ENCODE measurements around the gene CYTH4.
A peak's percentile ranks its signal among the peaks of the same experiment; 100 is the strongest.

The CYTH4 gene

GRCh38 chr22:37304595-37305343, 22.5 kb downstream of the CYTH4 start:
- no peak overlapping the region for H3K4me3 ChIP-seq (ENCODE audit: low read depth, low read length)
- DNase-seq (ENCODE audit: low read depth), result peak; percentile 58
- TF ChIP-seq POLR2A (IDR thresholded peaks at IDR 0.05; ENCODE audit: extremely low read depth, insufficient read length), result no peak
- TF ChIP-seq, protein P1, sequence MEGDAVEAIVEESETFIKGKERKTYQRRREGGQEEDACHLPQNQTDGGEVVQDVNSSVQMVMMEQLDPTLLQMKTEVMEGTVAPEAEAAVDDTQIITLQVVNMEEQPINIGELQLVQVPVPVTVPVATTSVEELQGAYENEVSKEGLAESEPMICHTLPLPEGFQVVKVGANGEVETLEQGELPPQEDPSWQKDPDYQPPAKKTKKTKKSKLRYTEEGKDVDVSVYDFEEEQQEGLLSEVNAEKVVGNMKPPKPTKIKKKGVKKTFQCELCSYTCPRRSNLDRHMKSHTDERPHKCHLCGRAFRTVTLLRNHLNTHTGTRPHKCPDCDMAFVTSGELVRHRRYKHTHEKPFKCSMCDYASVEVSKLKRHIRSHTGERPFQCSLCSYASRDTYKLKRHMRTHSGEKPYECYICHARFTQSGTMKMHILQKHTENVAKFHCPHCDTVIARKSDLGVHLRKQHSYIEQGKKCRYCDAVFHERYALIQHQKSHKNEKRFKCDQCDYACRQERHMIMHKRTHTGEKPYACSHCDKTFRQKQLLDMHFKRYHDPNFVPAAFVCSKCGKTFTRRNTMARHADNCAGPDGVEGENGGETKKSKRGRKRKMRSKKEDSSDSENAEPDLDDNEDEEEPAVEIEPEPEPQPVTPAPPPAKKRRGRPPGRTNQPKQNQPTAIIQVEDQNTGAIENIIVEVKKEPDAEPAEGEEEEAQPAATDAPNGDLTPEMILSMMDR (IDR thresholded peaks at IDR 0.05; ENCODE audit: low read depth, low read length), result no peak

GRCh38 chr22:37305887-37306286, 23.6 kb downstream of the CYTH4 start:
- no peak overlapping the region for H3K4me3 ChIP-seq (ENCODE audit: low read depth, low read length)
- DNase-seq (ENCODE audit: low read depth), result no peak
- TF ChIP-seq POLR2A (IDR thresholded peaks at IDR 0.05; ENCODE audit: extremely low read depth, insufficient read length) (no peak), MYC (IDR thresholded peaks at IDR 0.05; ENCODE audit: low read depth, low read length) (no peak)
- TF ChIP-seq, protein P1 (IDR thresholded peaks at IDR 0.05; ENCODE audit: low read depth, low read length), result no peak
- TF ChIP-seq, protein P2, sequence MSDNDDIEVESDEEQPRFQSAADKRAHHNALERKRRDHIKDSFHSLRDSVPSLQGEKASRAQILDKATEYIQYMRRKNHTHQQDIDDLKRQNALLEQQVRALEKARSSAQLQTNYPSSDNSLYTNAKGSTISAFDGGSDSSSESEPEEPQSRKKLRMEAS (IDR thresholded peaks at IDR 0.05; ENCODE audit: low read depth, low read length), result no peak

DNA sequence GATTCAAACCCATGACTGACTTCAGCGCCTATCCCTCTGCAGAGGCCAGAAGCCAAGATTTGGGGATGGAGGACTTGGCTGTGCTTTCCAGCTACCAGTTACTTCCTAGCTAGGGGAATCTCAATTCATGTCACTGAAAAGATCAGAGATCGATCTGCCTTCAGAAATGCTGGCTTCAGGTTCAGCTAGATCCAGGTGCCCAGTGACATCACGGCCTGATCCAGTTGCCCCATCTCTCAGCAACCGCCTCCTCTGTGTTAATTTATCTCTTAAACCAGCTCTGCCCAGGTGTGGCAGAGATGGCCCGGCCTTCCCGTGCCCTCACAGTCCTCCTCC, 24.2 kb downstream of the CYTH4 start:
- no peak overlapping the region for H3K4me3 ChIP-seq (ENCODE audit: low read depth, low read length)
- TF ChIP-seq, protein P1 (IDR thresholded peaks at IDR 0.05; ENCODE audit: low read depth, low read length), result no peak
- TF ChIP-seq, protein P2 (IDR thresholded peaks at IDR 0.05; ENCODE audit: low read depth, low read length), result no peak
- TF ChIP-seq MYC (IDR thresholded peaks at IDR 0.05; ENCODE audit: low read depth, low read length) (no peak), POLR2A (IDR thresholded peaks at IDR 0.05; ENCODE audit: extremely low read depth, insufficient read length) (no peak)
- DNase-seq (ENCODE audit: low read depth), result no peak

- TF ChIP-seq, protein P1 (IDR thresholded peaks at IDR 0.05; ENCODE audit: low read depth, low read length), result no peak
- TF ChIP-seq, protein P2 (IDR thresholded peaks at IDR 0.05; ENCODE audit: low read depth, low read length), result no peak
- TF ChIP-seq MYC (IDR thresholded peaks at IDR 0.05; ENCODE audit: low read depth, low read length) (no peak), POLR2A (IDR thresholded peaks at IDR 0.05; ENCODE audit: extremely low read depth, insufficient read length) (no peak)
- H3K4me3 ChIP-seq (ENCODE audit: low read depth, low read length), result no peak overlapping the region
- no peak for DNase-seq (ENCODE audit: low read depth)
Observed at GRCh38 chr22:37308385-37309200, 26.3 kb downstream of the CYTH4 start.

DNA sequence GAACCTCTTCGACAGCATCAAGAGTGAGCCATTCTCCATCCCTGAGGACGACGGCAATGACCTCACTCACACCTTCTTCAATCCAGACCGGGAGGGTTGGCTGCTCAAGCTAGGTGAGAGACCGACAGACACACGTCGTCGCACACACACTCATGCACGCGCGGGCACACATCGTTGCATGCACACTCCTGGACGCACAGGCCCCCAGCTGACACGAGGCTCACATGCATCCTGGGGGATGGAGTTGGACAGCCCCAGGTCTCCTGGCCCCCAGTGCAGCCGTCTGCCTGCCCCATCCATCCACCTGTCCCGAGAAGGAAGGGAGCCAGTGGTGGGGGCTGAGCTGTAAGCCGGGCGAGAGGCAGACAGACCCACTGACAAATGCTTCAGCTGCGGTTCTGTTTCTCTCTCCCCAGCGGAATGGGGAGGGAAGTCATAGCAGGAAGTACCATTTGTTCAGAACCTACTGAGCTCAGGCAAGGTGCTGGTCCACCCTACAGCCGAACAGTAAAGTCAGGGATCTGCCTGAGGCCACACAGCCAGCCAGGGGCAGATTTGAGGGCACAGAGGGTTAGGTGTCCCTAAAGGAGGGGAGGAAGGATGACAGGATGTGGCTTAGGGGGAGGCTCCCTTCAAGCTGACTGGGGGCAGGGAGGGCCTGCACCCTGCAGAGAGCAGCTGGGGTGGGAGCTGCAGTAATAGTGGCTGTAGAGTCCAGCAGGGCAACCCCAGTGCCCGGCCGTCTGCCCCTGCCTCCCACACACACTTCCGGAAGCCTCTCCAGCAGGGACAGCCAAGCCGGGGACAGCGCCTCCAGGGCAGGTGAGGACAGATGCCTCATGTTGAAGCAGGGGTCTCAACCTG, 27.1 kb downstream of the CYTH4 start:
- no peak overlapping the region for H3K4me3 ChIP-seq (ENCODE audit: low read depth, low read length)
- DNase-seq (ENCODE audit: low read depth), result peak; percentile 92
- TF ChIP-seq, protein P1 (IDR thresholded peaks at IDR 0.05; ENCODE audit: low read depth, low read length), result no peak
- TF ChIP-seq MYC (IDR thresholded peaks at IDR 0.05; ENCODE audit: low read depth, low read length), result 0 out of 2 replicates have a peak, but pooled peaks have one; percentile 19
- TF ChIP-seq, protein P2 (IDR thresholded peaks at IDR 0.05; ENCODE audit: low read depth, low read length), result no peak

Measured in NB4 (cell line).